HepG2 (cell line): ENCODE data around the gene ZFTA. TPM values are rescaled to one million over a fixed set of nuclear protein-coding genes. Genes with fewer than 3 reads are reported as not detected.

ENCODE experiments used
- ATAC-seq: fragments of 200-7000 bp; cut with Tn5 transposase; 3 replicates; pipeline ENCODE4 v1.9.1; 2020; ENCODE audit warnings: mild to moderate bottlenecking, moderate library complexity
- BruUV-seq: library from RNA; stranded (reverse); fragments of 400-500 nt; replicated peaks from 2 replicates; lab custom pipeline; 2021; lab: Mats Ljungman, UMichigan
- CTCF ChIA-PET: fragments of 300-600 bp; formaldehyde crosslinking; extraction: SDS; loops from one replicate; lab custom pipeline; 2021; ENCODE audit warnings: low total read pairs, inconsistent platforms, low intra/inter-chr PET ratio; lab: Yijun Ruan, JAX
- POLR2A ChIA-PET: fragments of 350-600 bp; sonication (Branson Sonifier 250); formaldehyde crosslinking; loops from one replicate; lab custom pipeline; 2020; ENCODE audit warnings: antibody characterized with exemption, inconsistent platforms; lab: Yijun Ruan, JAX
- DNase-seq: peaks from one replicate; pipeline ENCODE4 v3.0.0-alpha.2; 2015; ENCODE audit warnings: low spot score
- FAIRE-seq: peaks from 3 replicates; lab custom pipeline; 2011; peaks lifted over from hg19 to GRCh38; lab: Jason Lieb, UNC
- H2AFZ ChIP-seq: one replicate; pipeline ENCODE4 v1.6.1; 2011; ENCODE audit warnings: low read length, inconsistent platforms
- H3K27ac ChIP-seq: fragments of 300-600 bp; 3 replicates; pipeline ENCODE4 v1.8.0; 2011; ENCODE audit warnings: mixed run types, mild to moderate bottlenecking, mixed read lengths, low read length, inconsistent platforms; ENCODE audit not compliant: insufficient read depth; ENCODE audit errors: extremely low read length
- H3K27me3 ChIP-seq, 2 experiments: fragments of 200-600 bp in 1 of 2; 2 replicates in 1 of 2; 3 replicates in 1 of 2; pipeline versions ENCODE4 v1.6.0 to v1.8.0; 2011; ENCODE audit warnings: low read length in 2 of 2, mild to moderate bottlenecking in 2 of 2, moderate library complexity in 2 of 2, inconsistent platforms in 1 of 2; ENCODE audit not compliant: insufficient read depth in 2 of 2, control insufficient read depth in 1 of 2
- H3K36me3 ChIP-seq, 2 experiments: fragments of 200-600 bp in 1 of 2; replicated peaks in 1 of 2; 2 replicates in 1 of 2; 3 replicates in 1 of 2; pipeline versions ENCODE4 v1.5.1 to v1.8.0; 2011; ENCODE audit warnings: low read length in 2 of 2, inconsistent platforms in 1 of 2; ENCODE audit not compliant: insufficient read depth in 2 of 2, control insufficient read depth in 1 of 2
- H3K4me1 ChIP-seq: 2 replicates; pipeline ENCODE4 v1.5.1; 2012; ENCODE audit warnings: low read length, inconsistent platforms; ENCODE audit not compliant: insufficient read depth
- H3K4me2 ChIP-seq: 2 replicates; pipeline ENCODE4 v1.6.0; 2011; ENCODE audit warnings: low read depth, low read length, inconsistent platforms
- H3K4me3 ChIP-seq, 3 experiments: fragments of 200-600 bp in 1 of 3; sonication (generic), shearing (Covaris generic) in 1 of 3; replicated peaks in 1 of 3; 2 replicates each; pipeline ENCODE4 v1.5.1; 2011 to 2016; ENCODE audit warnings: low read length in 3 of 3, inconsistent platforms in 2 of 3, low read depth in 2 of 3, mild to moderate bottlenecking in 2 of 3, control low read depth in 1 of 3, mixed read lengths in 1 of 3; ENCODE audit not compliant: insufficient read depth in 1 of 3
- H3K79me2 ChIP-seq: one replicate; pipeline ENCODE4 v1.6.1; 2011; ENCODE audit warnings: low read length, inconsistent platforms; ENCODE audit not compliant: insufficient read depth
- H3K9ac ChIP-seq: 2 replicates; pipeline ENCODE4 v1.6.0; 2011; ENCODE audit warnings: mild to moderate bottlenecking, low read depth, low read length, inconsistent platforms; ENCODE audit not compliant: insufficient read depth
- H3K9me3 ChIP-seq: 2 replicates; pipeline ENCODE4 v1.5.1; 2012; ENCODE audit warnings: mild to moderate bottlenecking, low read length
- H4K20me1 ChIP-seq: 2 replicates; pipeline ENCODE4 v1.6.0; 2011; ENCODE audit warnings: inconsistent platforms, mild to moderate bottlenecking, low read length, moderate library complexity; ENCODE audit not compliant: insufficient read depth
- DR1 ChIP-seq: sonication (generic); formaldehyde crosslinking; IDR thresholded peaks from 2 replicates; pipeline ENCODE4 v1.8.0; 2021; ENCODE audit warnings: mild to moderate bottlenecking, missing genetic modification reagents, inconsistent platforms
- ESRRA ChIP-seq: sonication (generic); formaldehyde crosslinking; IDR thresholded peaks from 2 replicates; pipeline ENCODE4 v1.5.1; 2020; ENCODE audit warnings: mild to moderate bottlenecking, low read depth, missing genetic modification reagents
- HMG20A ChIP-seq: IDR thresholded peaks from 2 replicates; pipeline ENCODE4 v1.6.1; 2016; ENCODE audit warnings: borderline replicate concordance
- PCBP2 ChIP-seq: fragments of 200-400 bp; formaldehyde crosslinking; optimal IDR thresholded peaks from 2 replicates; pipeline ENCODE3; 2018; ENCODE audit warnings: low read length, low read depth; ENCODE audit not compliant: poor library complexity, severe bottlenecking
- ZMYM3 ChIP-seq: sonication (generic); formaldehyde crosslinking; IDR thresholded peaks from 2 replicates; pipeline ENCODE4 v1.5.1; 2020; ENCODE audit warnings: mild to moderate bottlenecking, missing genetic modification reagents
- ZNF768 ChIP-seq: sonication (generic); formaldehyde crosslinking; IDR thresholded peaks from 2 replicates; pipeline ENCODE4 v1.4.0; 2020; ENCODE audit warnings: missing genetic modification reagents
- WGBS: methylation state at CpG from one replicate; pipeline ENCODE4 v1.1.6; 2017; ENCODE audit warnings: low lambda C conversion rate; 5-methylcytosine and 5-hydroxymethylcytosine counted together
- in situ Hi-C: cut with HindIII; loops from 2 replicates; pipeline ENCODE4 v1.10.0; 2017; ENCODE audit warnings: low pct_unique_long_range_greater_than_20kb; ENCODE audit not compliant: extremely low pct_ligation_motif_present
- intact Hi-C: fragments of 100-400 bp; cut with micrococcal nuclease; formaldehyde crosslinking; loops from one replicate; pipeline ENCODE4 v1.10.0; 2022; ENCODE audit not compliant: unreplicated experiment
- polyA plus RNA-seq, 8 experiments: library from polyadenylated mRNA; depleted of rRNA in 3 of 8; stranded (reverse) in 7 of 8; unstranded in 1 of 8; fragments of >200 nt; fragmentation: Illumina TruSeq in 4 of 8; extraction: Trizol in 4 of 8; gene quantifications; 2 replicates each; pipeline versions ENCODE4 v1.2.1 to v1.2.3, GENCODE V29; 2011 to 2016; ENCODE audit warnings: low read depth in 4 of 8, missing spikeins in 1 of 8, mixed read lengths in 1 of 8; ENCODE audit not compliant: insufficient read depth in 1 of 8
- total RNA-seq, 5 experiments: library from RNA; depleted of rRNA; stranded (reverse); fragments of >200 nt; fragmentation: Illumina TruSeq; extraction: Trizol; gene quantifications; 2 replicates each; pipeline ENCODE4 v1.2.3, GENCODE V29; 2016; ENCODE audit warnings: low read depth in 1 of 5
- TF ChIP-seq, protein P1 (sequence below): sonication (generic); formaldehyde crosslinking; IDR thresholded peaks from 2 replicates; pipeline ENCODE4 v1.8.0; 2022; ENCODE audit warnings: missing genetic modification reagents, mild to moderate bottlenecking, moderate library complexity, borderline replicate concordance
- TF ChIP-seq, protein P2 (sequence below): sonication (generic); formaldehyde crosslinking; IDR thresholded peaks from 2 replicates; pipeline ENCODE4 v1.9.0; 2022; ENCODE audit warnings: missing genetic modification reagents, mild to moderate bottlenecking, borderline replicate concordance

ZFTA gene
- total and polyA plus RNA-seq, 2 of the 13 experiments (the other 11 are each of a cell fraction or from before 2014, with no cell fraction given): 3.9 to 10.4 TPM

DNA sequence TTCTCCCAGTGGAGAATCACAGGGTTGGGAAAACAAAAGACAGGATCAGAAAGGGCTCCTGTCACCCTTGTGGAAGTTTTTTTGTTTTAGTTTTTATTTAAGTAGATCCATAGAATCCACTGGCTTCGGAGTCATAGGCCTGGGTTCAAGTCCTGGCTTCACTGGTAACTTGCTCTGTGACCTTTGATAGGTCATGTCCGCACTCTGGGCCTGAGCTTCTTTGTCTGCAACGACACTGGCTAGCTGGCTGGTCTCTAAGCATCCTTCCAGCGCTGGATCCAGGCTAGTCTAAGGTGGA lies 1.4 kb downstream of the ZFTA start:
- in situ Hi-C loops: loop anchor here (10.0 kb wide), 1 partner anchor 148 kb away; the partner anchor contains the start of gene RCOR2
- peak; percentile 12; the same call in 2 of the 3 replicates for ATAC-seq
- Histone ChIP-seq H2AFZ (no peak overlapping the region), H3K27ac (peak overlapping the region; percentile 86), H3K9me3 (no peaks in the 10 kb centered on the region), H3K4me2 (peak overlapping the region; percentile 76), H3K36me3 (peaks cover 0 to 2% of the 10 kb centered on the region in 2 experiments; a peak in 1 of 5 replicates), H4K20me1 (no peaks in the 10 kb centered on the region; the same call in 1 of the 2 replicates), H3K27me3 (peaks cover 0 to 4% of the 10 kb centered on the region in 2 experiments; a peak in 1 of 5 replicates), H3K4me3 (peak overlapping the region; percentile 65 to 98 (median 85)), H3K4me1 (peaks cover 43% of the 10 kb centered on the region), H3K79me2 (peaks cover 7% of the 10 kb centered on the region), H3K9ac (peak overlapping the region; percentile 80)
- CTCF ChIA-PET: interaction anchor here (1.1 kb wide), 1 partner anchor 179 kb away, joined by 3 read pairs; no protein-coding TSS in a partner anchor
- TF ChIP-seq ZNF768 (CRISPR knock-in tag) (peak; percentile 44; the same call in 1 of the 2 replicates), PCBP2 (peak; percentile 16), ZMYM3 (CRISPR knock-in tag) (peak; percentile 56; the same call in 1 of the 2 replicates), HMG20A (CRISPR knock-in tag) (no peak), DR1 (CRISPR knock-in tag) (peak; percentile 25; the same call in 1 of the 2 replicates), ESRRA (0 out of 2 replicates have a peak, but pooled peaks have one; percentile 55)
- TF ChIP-seq, protein P1, sequence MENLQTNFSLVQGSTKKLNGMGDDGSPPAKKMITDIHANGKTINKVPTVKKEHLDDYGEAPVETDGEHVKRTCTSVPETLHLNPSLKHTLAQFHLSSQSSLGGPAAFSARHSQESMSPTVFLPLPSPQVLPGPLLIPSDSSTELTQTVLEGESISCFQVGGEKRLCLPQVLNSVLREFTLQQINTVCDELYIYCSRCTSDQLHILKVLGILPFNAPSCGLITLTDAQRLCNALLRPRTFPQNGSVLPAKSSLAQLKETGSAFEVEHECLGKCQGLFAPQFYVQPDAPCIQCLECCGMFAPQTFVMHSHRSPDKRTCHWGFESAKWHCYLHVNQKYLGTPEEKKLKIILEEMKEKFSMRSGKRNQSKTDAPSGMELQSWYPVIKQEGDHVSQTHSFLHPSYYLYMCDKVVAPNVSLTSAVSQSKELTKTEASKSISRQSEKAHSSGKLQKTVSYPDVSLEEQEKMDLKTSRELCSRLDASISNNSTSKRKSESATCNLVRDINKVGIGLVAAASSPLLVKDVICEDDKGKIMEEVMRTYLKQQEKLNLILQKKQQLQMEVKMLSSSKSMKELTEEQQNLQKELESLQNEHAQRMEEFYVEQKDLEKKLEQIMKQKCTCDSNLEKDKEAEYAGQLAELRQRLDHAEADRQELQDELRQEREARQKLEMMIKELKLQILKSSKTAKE (CRISPR knock-in tag): no peak
- TF ChIP-seq, protein P2, sequence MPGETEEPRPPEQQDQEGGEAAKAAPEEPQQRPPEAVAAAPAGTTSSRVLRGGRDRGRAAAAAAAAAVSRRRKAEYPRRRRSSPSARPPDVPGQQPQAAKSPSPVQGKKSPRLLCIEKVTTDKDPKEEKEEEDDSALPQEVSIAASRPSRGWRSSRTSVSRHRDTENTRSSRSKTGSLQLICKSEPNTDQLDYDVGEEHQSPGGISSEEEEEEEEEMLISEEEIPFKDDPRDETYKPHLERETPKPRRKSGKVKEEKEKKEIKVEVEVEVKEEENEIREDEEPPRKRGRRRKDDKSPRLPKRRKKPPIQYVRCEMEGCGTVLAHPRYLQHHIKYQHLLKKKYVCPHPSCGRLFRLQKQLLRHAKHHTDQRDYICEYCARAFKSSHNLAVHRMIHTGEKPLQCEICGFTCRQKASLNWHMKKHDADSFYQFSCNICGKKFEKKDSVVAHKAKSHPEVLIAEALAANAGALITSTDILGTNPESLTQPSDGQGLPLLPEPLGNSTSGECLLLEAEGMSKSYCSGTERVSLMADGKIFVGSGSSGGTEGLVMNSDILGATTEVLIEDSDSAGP (CRISPR knock-in tag): peak; percentile 99; the same call in 1 of the 2 replicates
- FAIRE-seq: peak; percentile 66
- intact Hi-C loops: loop anchor here (2.0 to 10.0 kb wide), 4 partner anchors 70 to 180 kb away; no protein-coding TSS in a partner anchor
- DNase-seq: no peak
- POLR2A ChIA-PET: interaction anchor here (0.9 to 4.3 kb wide), 12 partner anchors 10 to 886 kb away, joined by 3 to 22 read pairs (median 7); partner anchors contain the start of genes MARK2, RTN3 and SLC3A2
- no TSS peak for BruUV-seq
- 0% methylated on average over 4 of the region's 4 CpGs for WGBS
